GM18517 (cell line): ENCODE data around the gene XPO5.
"Not testable (repeated sequence)": the region's sequence is repeated elsewhere in the genome, so short reads cannot be mapped to it uniquely, and the experiment has no call there.

ENCODE experiments used
- ATAC-seq: cut with Tn5 transposase; IDR thresholded peaks from one replicate; pipeline ENCODE4 v1.9.1; 2021; ENCODE audit warnings: mild to moderate bottlenecking, moderate library complexity; ENCODE audit not compliant: unreplicated experiment

XPO5 gene

GRCh38 chr6:43499028-43499815, 76.6 kb downstream of the XPO5 start:
- ATAC-seq: no peak

- ATAC-seq: not testable (repeated sequence)
Measured at GRCh38 chr6:43498291-43498690, 77.5 kb downstream of the XPO5 start.

- no peak for ATAC-seq
Measured at GRCh38 chr6:43497689-43498088, 78.1 kb downstream of the XPO5 start.

GRCh38 chr6:43497129-43497396, 78.8 kb downstream of the XPO5 start:
- ATAC-seq: no peak

- no peak for ATAC-seq
Measured at GRCh38 chr6:43496370-43497128, 79.3 kb downstream of the XPO5 start.

GRCh38 chr6:43495409-43495941, 80.4 kb downstream of the XPO5 start:
- ATAC-seq: no peak

- ATAC-seq: no peak
Measured at GRCh38 chr6:43494766-43495165, 81.1 kb downstream of the XPO5 start.

- ATAC-seq: no peak
Measured at GRCh38 chr6:43494321-43494720, 81.5 kb downstream of the XPO5 start.

GRCh38 chr6:43493833-43494232, 82.0 kb downstream of the XPO5 start:
- no peak for ATAC-seq

- ATAC-seq: no peak
Measured at GRCh38 chr6:43493230-43493629, 82.6 kb downstream of the XPO5 start.

GRCh38 chr6:43492673-43493072, 83.2 kb downstream of the XPO5 start:
- ATAC-seq: no peak

GRCh38 chr6:43491750-43492661, 83.8 kb downstream of the XPO5 start:
- no peak for ATAC-seq

- ATAC-seq: no peak
Measured at GRCh38 chr6:43490523-43490939, 85.3 kb downstream of the XPO5 start.

- ATAC-seq: no peak
Measured at GRCh38 chr6:43489277-43490072, 86.4 kb downstream of the XPO5 start.

- no peak for ATAC-seq
Measured at GRCh38 chr6:43488667-43489276, 87.1 kb downstream of the XPO5 start.

GRCh38 chr6:43481591-43482236, 94.1 kb downstream of the XPO5 start:
- no peak for ATAC-seq

GRCh38 chr6:43481075-43481474, 94.8 kb downstream of the XPO5 start:
- ATAC-seq: no peak

GRCh38 chr6:43478008-43478372, 97.8 kb downstream of the XPO5 start:
- no peak for ATAC-seq

GRCh38 chr6:43477235-43478007, 98.4 kb downstream of the XPO5 start, which contains the start of gene TJAP1:
Gene TJAP1, plus strand, starts transcription at chr6:43477570. Its CDS starts 21,432 bp downstream, at chr6:43499002.
- ATAC-seq: no peak
